ENCODE results near the gene ZNF804A.

ZNF804A gene

DNA sequence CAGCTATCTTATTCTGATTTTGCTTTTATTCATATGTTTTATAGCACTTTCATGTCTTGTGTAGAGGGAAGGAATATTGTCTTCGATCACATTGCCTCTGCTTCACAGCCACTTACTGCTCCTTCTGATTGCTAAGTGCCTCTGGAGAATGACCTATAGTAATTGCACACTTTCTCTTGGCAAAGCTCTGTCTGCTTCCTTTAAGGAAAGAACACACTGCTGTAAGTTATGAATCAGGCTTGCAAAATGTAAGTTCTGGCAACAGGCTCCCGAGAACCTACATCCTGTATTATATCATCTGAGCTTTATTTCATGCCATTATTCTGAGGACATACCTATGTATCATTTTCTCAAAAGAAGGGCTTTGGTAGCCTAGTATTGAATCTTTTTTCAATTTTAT lies 170.7 kb downstream of the ZNF804A start:
- TF ChIP-seq, protein P1, sequence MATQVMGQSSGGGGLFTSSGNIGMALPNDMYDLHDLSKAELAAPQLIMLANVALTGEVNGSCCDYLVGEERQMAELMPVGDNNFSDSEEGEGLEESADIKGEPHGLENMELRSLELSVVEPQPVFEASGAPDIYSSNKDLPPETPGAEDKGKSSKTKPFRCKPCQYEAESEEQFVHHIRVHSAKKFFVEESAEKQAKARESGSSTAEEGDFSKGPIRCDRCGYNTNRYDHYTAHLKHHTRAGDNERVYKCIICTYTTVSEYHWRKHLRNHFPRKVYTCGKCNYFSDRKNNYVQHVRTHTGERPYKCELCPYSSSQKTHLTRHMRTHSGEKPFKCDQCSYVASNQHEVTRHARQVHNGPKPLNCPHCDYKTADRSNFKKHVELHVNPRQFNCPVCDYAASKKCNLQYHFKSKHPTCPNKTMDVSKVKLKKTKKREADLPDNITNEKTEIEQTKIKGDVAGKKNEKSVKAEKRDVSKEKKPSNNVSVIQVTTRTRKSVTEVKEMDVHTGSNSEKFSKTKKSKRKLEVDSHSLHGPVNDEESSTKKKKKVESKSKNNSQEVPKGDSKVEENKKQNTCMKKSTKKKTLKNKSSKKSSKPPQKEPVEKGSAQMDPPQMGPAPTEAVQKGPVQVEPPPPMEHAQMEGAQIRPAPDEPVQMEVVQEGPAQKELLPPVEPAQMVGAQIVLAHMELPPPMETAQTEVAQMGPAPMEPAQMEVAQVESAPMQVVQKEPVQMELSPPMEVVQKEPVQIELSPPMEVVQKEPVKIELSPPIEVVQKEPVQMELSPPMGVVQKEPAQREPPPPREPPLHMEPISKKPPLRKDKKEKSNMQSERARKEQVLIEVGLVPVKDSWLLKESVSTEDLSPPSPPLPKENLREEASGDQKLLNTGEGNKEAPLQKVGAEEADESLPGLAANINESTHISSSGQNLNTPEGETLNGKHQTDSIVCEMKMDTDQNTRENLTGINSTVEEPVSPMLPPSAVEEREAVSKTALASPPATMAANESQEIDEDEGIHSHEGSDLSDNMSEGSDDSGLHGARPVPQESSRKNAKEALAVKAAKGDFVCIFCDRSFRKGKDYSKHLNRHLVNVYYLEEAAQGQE (IDR thresholded peaks at IDR 0.05; ENCODE audit: insufficient read depth in 1 of 2, low read depth in 2 of 2, low read length in 2 of 2), result no peak
- no peak for TF ChIP-seq FOXP2 (optimal IDR thresholded peaks at IDR 0.05; ENCODE audit: borderline replicate concordance, extremely low read depth, extremely low read length, insufficient read depth)
- TF ChIP-seq POLR2AphosphoS5 (IDR thresholded peaks at IDR 0.05; ENCODE audit: low read depth, low read length), result no peak
- TF ChIP-seq SIN3A (IDR thresholded peaks at IDR 0.05; ENCODE audit: borderline replicate concordance, insufficient read depth, low read length), result no peak
- TF ChIP-seq TAF1 (IDR thresholded peaks at IDR 0.05; ENCODE audit: borderline replicate concordance, insufficient read depth, low read length), result no peak

DNA sequence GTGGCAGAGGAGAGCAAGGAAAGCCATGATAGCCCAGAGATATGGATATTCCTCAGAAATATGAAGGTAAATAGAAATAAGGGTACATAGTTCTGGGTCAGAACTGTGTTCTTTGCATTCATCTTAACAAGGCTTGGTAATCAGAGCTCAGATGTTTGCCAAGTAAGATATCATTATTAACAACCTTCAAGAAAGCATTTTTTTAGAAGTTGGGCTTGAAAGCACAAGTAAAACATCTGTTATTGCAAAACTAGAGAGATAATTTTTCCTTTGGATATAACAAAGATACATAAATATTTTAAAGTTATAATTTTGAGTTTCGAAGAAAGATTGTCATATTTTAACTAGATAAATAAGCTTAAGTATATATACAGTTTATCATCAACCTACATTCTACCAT lies 171.4 kb downstream of the ZNF804A start:
- TF ChIP-seq POLR2AphosphoS5 (IDR thresholded peaks at IDR 0.05; ENCODE audit: low read depth, low read length) (no peak), FOXP2 (optimal IDR thresholded peaks at IDR 0.05; ENCODE audit: borderline replicate concordance, extremely low read depth, extremely low read length, insufficient read depth) (no peak), SIN3A (IDR thresholded peaks at IDR 0.05; ENCODE audit: borderline replicate concordance, insufficient read depth, low read length) (no peak)
- TF ChIP-seq, protein P1 (IDR thresholded peaks at IDR 0.05; ENCODE audit: insufficient read depth in 1 of 2, low read depth in 2 of 2, low read length in 2 of 2), result no peak

DNA sequence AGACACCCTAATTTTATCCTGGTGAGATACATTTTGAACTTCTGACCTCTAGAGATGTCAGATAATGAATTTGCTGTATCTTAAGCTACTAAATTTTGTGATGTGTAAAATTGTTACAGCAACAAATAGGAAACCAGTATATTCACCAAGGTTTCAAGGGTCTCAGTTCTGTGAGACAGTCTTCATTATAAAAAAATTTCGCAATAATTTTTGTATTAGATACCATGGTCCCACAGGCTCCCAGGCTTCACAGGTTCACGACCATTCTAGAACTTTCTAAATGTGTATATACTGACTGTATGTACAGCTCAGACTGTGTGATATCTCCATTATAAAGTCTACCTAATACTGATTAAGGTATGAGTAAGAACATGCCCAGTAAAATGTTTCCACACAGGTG lies 181.4 kb downstream of the ZNF804A start:
- TF ChIP-seq SIN3A (IDR thresholded peaks at IDR 0.05; ENCODE audit: borderline replicate concordance, insufficient read depth, low read length) (no peak), TAF1 (IDR thresholded peaks at IDR 0.05; ENCODE audit: borderline replicate concordance, insufficient read depth, low read length) (no peak), POLR2AphosphoS5 (IDR thresholded peaks at IDR 0.05; ENCODE audit: low read depth, low read length) (no peak), FOXP2 (optimal IDR thresholded peaks at IDR 0.05; ENCODE audit: borderline replicate concordance, extremely low read depth, extremely low read length, insufficient read depth) (no peak)

DNA sequence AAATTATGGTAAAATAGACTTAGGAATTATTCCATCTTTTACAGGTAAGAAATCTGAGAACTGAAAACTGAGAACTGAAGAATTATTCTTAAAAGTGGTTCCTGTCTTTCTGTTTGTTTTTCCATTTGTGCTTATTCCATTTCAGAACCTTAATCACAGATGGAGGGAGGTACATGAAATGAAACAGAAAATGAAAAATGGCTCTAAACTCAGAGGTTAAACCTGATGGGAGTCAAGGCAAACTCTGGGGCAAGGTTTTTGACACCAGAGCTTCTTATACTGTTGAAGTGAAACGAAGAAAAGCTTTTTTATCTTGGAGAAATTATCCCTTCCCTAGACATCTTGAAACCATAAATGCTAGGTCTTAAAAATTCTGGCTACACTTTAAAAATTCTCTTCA lies 182.1 kb downstream of the ZNF804A start:
- no peak for TF ChIP-seq TAF1 (IDR thresholded peaks at IDR 0.05; ENCODE audit: borderline replicate concordance, insufficient read depth, low read length)
- TF ChIP-seq, protein P1 (IDR thresholded peaks at IDR 0.05; ENCODE audit: insufficient read depth in 1 of 2, low read depth in 2 of 2, low read length in 2 of 2), result no peak
- no peak for TF ChIP-seq POLR2AphosphoS5 (IDR thresholded peaks at IDR 0.05; ENCODE audit: low read depth, low read length)
- no peak for TF ChIP-seq SIN3A (IDR thresholded peaks at IDR 0.05; ENCODE audit: borderline replicate concordance, insufficient read depth, low read length)
- no peak for TF ChIP-seq FOXP2 (optimal IDR thresholded peaks at IDR 0.05; ENCODE audit: borderline replicate concordance, extremely low read depth, extremely low read length, insufficient read depth)

DNA sequence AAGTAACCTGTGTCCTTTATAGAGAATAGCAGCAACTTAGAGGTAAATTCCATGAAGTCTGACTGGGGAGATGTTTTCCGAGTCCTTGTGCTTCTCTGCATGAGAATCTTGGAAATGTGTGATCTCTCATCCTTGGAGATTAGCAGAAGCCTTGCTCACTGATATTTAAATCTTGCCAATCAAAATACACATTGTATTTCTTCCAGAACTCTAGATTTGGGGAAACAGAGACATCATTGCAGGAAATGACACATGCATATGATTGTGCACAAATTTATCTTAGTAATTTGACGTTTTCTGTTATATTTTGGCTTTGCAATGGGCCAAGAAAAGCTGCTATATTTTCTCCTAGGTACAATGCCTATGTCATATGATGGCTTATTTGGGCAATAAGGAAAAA lies 182.6 kb downstream of the ZNF804A start:
- no peak for TF ChIP-seq SIN3A (IDR thresholded peaks at IDR 0.05; ENCODE audit: borderline replicate concordance, insufficient read depth, low read length)
- TF ChIP-seq TAF1 (IDR thresholded peaks at IDR 0.05; ENCODE audit: borderline replicate concordance, insufficient read depth, low read length), result no peak
- TF ChIP-seq POLR2AphosphoS5 (IDR thresholded peaks at IDR 0.05; ENCODE audit: low read depth, low read length), result no peak
- TF ChIP-seq, protein P1 (IDR thresholded peaks at IDR 0.05; ENCODE audit: insufficient read depth in 1 of 2, low read depth in 2 of 2, low read length in 2 of 2), result no peak
- no peak for TF ChIP-seq FOXP2 (optimal IDR thresholded peaks at IDR 0.05; ENCODE audit: borderline replicate concordance, extremely low read depth, extremely low read length, insufficient read depth)

Data from PFSK-1 (cell line).